Measurements from ENCODE around the gene NFYC.
A peak's percentile ranks its signal among the peaks of the same experiment; 100 is the strongest.

The NFYC gene

DNA sequence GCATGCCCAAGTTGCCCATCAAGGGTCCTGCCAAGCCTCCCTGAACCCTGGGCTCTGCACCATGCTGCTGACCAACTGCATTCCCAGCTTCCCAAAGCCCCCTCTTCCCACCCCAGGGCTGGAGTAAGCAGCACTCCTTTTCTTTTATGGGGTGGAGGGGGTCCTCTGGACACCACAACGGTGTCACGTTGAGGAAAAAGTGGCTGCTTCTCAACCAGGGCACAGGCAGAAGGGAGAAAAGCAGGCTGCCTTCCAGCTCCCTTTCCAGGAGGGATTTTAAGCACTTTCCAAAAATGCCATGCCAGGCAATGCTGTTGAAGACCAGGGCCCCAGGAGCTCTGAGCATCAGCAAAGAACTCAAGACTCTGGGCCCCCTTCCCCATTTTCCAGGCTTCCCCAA lies 26.7 kb upstream of the NFYC start:
- DNase-seq (ENCODE audit: insufficient read length, low spot score) (no peak), FAIRE-seq (no peak)
- TF ChIP-seq POU2F2 (IDR thresholded peaks at IDR 0.05; ENCODE audit: low read depth, low read length) (no peak), SPI1 (IDR thresholded peaks at IDR 0.05; ENCODE audit: low read depth, low read length) (no peak)

DNA sequence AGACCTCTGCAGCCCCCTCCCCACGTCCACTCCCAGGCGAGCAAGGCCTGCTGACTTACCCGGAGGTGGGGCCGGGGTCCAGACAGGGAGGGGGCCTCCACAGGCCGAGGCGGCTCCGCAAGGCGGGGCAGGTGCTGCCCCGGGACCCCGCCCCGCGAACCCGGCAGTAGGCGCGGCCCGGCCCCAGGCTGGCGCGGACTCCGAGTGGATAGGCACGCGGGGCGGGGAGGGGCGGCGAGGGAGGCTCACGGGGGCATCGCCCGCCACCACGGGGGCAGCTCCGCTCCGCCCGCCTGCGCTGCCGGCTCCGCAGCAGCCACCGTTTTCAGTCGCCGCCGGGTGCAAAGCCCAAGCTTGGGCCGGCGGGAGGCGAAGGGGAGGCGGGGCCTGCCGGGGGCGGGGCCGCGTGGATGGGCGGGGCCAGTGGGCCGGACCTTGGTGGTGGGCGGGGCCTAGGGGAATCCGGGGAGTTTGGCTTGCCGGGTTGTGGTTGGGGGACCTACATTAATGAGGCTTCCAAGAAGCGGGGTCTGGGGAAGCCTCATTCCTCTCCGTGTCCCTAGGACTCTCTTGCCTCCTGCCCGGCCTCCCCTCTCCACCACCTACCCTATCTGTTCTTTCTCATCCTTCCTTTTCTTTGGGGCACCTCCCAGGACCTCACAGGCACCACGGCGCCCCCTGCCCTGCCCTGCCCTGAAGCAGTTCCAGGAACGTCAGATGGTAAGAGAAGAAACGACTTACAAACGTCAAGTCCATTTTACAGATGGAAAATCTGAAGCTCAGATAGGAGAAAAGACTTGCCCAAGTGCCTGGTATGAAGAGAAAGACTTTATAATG lies 26.0 kb upstream of the NFYC start, which contains the start of gene RIMS3:
TSS of gene RIMS3 (minus strand) at position 348 of the 837 bp plus-strand sequence. CDS start 23,757 bp downstream, outside the sequence.
- peak; percentile 91 for FAIRE-seq
- peak; percentile 94 for DNase-seq (ENCODE audit: insufficient read length, low spot score)
- no peak for TF ChIP-seq POLR2A (IDR thresholded peaks at IDR 0.05; ENCODE audit: low read depth, low read length)
- no peak for TF ChIP-seq PAX5 (IDR thresholded peaks at IDR 0.05; ENCODE audit: insufficient read depth, low read length, severe bottlenecking)
- no peak for TF ChIP-seq POU2F2 (IDR thresholded peaks at IDR 0.05; ENCODE audit: low read depth, low read length)
- TF ChIP-seq SPI1 (IDR thresholded peaks at IDR 0.05; ENCODE audit: low read depth, low read length), result no peak
- no peak for TF ChIP-seq TAF1 (IDR thresholded peaks at IDR 0.05; ENCODE audit: low read depth, low read length)
- no peak for TF ChIP-seq POLR2AphosphoS5 (IDR thresholded peaks at IDR 0.05; ENCODE audit: low read depth, low read length)

DNA sequence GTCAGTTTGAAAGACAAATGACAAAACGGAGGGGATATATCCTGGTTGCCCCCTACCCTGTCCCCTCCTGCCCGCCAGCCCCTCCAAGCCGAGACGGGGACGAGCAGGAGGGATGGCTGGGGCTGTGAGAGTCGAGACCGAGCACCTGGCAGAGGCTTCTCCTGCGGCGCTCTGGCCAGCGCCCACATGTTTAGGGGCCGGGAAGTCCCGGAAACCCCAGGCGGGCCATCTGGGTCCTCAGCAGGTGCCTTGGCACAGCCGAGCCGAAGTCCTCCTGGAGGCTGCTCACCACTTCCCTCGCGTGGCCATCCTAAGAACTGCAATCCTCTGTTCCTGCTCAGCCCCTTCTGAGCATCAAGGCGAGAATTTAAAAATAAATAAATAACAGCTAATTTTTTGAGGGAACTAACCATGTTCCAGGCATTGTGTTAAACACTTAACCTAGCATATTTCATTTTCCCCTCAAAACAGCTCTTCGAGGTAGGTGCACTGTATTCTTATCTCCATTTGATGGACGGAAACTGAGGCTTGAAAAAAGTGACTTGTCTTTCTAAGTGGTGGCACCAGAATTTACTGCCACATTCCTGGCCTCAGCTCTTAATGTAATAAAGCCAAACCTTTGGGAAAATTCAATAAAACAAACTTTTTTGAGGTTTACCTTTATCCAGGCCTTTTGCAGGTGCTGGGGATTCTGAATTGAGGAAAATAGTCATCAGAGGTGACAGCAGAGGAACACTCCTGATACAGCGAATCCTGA lies 22.6 kb upstream of the NFYC start:
- TF ChIP-seq POU2F2 (IDR thresholded peaks at IDR 0.05; ENCODE audit: low read depth, low read length), result no peak
- peak; percentile 21; the same call in 1 of the 2 replicates for TF ChIP-seq SPI1 (IDR thresholded peaks at IDR 0.05; ENCODE audit: low read depth, low read length)
- DNase-seq (ENCODE audit: insufficient read length, low spot score) (peak; percentile 75), FAIRE-seq (peak; percentile 94)

GRCh38 chr1:40673452-40673851 lies 18.1 kb upstream of the NFYC start:
- FAIRE-seq (no peak), DNase-seq (ENCODE audit: insufficient read length, low spot score) (no peak)
- TF ChIP-seq POU2F2 (IDR thresholded peaks at IDR 0.05; ENCODE audit: low read depth, low read length), result no peak
- no peak for TF ChIP-seq SPI1 (IDR thresholded peaks at IDR 0.05; ENCODE audit: low read depth, low read length)
- TF ChIP-seq TAF1 (IDR thresholded peaks at IDR 0.05; ENCODE audit: low read depth, low read length), result no peak
- TF ChIP-seq PAX5 (IDR thresholded peaks at IDR 0.05; ENCODE audit: insufficient read depth, low read length, severe bottlenecking), result no peak
- no peak for TF ChIP-seq POLR2AphosphoS5 (IDR thresholded peaks at IDR 0.05; ENCODE audit: low read depth, low read length)
- TF ChIP-seq POLR2A (IDR thresholded peaks at IDR 0.05; ENCODE audit: low read depth, low read length), result no peak

GRCh38 chr1:40676501-40676900 lies 15.0 kb upstream of the NFYC start:
- TF ChIP-seq SPI1 (IDR thresholded peaks at IDR 0.05; ENCODE audit: low read depth, low read length), result no peak
- no peak for TF ChIP-seq POU2F2 (IDR thresholded peaks at IDR 0.05; ENCODE audit: low read depth, low read length)
- no peak for TF ChIP-seq PAX5 (IDR thresholded peaks at IDR 0.05; ENCODE audit: insufficient read depth, low read length, severe bottlenecking)
- no peak for TF ChIP-seq POLR2AphosphoS5 (IDR thresholded peaks at IDR 0.05; ENCODE audit: low read depth, low read length)
- TF ChIP-seq POLR2A (IDR thresholded peaks at IDR 0.05; ENCODE audit: low read depth, low read length), result no peak
- FAIRE-seq (no peak), DNase-seq (ENCODE audit: insufficient read length, low spot score) (no peak)

- no peak for DNase-seq (ENCODE audit: insufficient read length, low spot score)
- FAIRE-seq, result no peak
- TF ChIP-seq PAX5 (IDR thresholded peaks at IDR 0.05; ENCODE audit: insufficient read depth, low read length, severe bottlenecking) (no peak), SPI1 (IDR thresholded peaks at IDR 0.05; ENCODE audit: low read depth, low read length) (no peak), TAF1 (IDR thresholded peaks at IDR 0.05; ENCODE audit: low read depth, low read length) (no peak), POLR2A (IDR thresholded peaks at IDR 0.05; ENCODE audit: low read depth, low read length) (no peak), POLR2AphosphoS5 (IDR thresholded peaks at IDR 0.05; ENCODE audit: low read depth, low read length) (no peak), POU2F2 (IDR thresholded peaks at IDR 0.05; ENCODE audit: low read depth, low read length) (no peak)
These were observed 12.1 kb upstream of the NFYC start for GRCh38 chr1:40679165-40679953.

DNA sequence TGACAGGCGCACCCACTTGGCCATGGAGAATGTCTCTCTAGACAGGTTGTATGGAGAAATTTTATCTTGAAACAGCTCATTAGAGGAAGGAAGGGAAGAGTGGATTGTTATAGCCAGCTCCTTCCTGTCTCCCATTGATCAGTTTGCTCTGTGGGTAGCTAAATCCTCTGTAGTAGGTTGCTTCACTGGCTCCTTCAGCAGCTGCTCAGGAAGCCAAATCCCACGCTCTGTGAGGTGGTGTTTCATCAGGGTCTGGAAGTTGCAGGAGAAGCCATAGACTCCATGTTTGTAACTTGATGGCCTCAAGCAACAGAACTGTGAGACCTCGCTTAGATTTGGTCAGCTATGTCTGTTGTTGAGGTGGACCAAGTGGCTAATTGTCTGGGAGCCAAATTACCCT lies 6.8 kb upstream of the NFYC start:
- DNase-seq (ENCODE audit: insufficient read length, low spot score) (no peak), FAIRE-seq (no peak)
- TF ChIP-seq PAX5 (IDR thresholded peaks at IDR 0.05; ENCODE audit: insufficient read depth, low read length, severe bottlenecking) (no peak), SPI1 (IDR thresholded peaks at IDR 0.05; ENCODE audit: low read depth, low read length) (no peak), POU2F2 (IDR thresholded peaks at IDR 0.05; ENCODE audit: low read depth, low read length) (no peak), TAF1 (IDR thresholded peaks at IDR 0.05; ENCODE audit: low read depth, low read length) (no peak), POLR2AphosphoS5 (IDR thresholded peaks at IDR 0.05; ENCODE audit: low read depth, low read length) (no peak), POLR2A (IDR thresholded peaks at IDR 0.05; ENCODE audit: low read depth, low read length) (no peak)

GRCh38 chr1:40687059-40687458 lies 4.4 kb upstream of the NFYC start:
- TF ChIP-seq TAF1 (IDR thresholded peaks at IDR 0.05; ENCODE audit: low read depth, low read length), result no peak
- DNase-seq (ENCODE audit: insufficient read length, low spot score) (no peak), FAIRE-seq (no peak)

DNA sequence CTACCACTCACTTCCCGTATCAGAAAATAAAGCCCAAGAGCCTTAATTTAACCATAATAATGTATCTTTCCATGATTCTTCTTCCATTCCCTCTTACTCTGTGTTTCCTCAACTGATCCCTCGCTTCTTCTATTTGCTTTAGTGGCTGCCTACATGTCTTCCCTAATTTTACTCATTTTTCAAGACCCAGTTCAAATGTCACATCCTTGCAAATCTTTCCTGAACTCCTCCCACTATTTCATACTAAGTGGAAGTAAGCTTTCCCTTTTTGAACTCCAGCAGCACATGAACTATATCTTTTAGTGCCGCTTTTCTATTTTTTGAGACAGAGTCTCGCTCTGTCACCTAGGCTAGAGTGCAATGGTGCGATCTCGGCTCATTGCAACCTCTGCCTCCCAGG lies 3.8 kb upstream of the NFYC start:
- DNase-seq (ENCODE audit: insufficient read length, low spot score) (no peak), FAIRE-seq (no peak)
- TF ChIP-seq POU2F2 (IDR thresholded peaks at IDR 0.05; ENCODE audit: low read depth, low read length), result no peak
- no peak for TF ChIP-seq POLR2AphosphoS5 (IDR thresholded peaks at IDR 0.05; ENCODE audit: low read depth, low read length)
- TF ChIP-seq TAF1 (IDR thresholded peaks at IDR 0.05; ENCODE audit: low read depth, low read length), result no peak
- no peak for TF ChIP-seq SPI1 (IDR thresholded peaks at IDR 0.05; ENCODE audit: low read depth, low read length)
- no peak for TF ChIP-seq PAX5 (IDR thresholded peaks at IDR 0.05; ENCODE audit: insufficient read depth, low read length, severe bottlenecking)
- TF ChIP-seq POLR2A (IDR thresholded peaks at IDR 0.05; ENCODE audit: low read depth, low read length), result no peak
